Fibroblast of skin of left biceps (primary cell): ENCODE results near the gene VPS37B.

Source experiments
- DNase-seq, 2 experiments: peaks; one replicate each; pipeline ENCODE4 v3.0.0-alpha.2; 2013; ENCODE audit warnings: low read depth in 2 of 2

Gene VPS37B

GRCh38 chr12:122852336-122853275 is 43.3 kb downstream of the VPS37B start:
- no peak for DNase-seq

DNA sequence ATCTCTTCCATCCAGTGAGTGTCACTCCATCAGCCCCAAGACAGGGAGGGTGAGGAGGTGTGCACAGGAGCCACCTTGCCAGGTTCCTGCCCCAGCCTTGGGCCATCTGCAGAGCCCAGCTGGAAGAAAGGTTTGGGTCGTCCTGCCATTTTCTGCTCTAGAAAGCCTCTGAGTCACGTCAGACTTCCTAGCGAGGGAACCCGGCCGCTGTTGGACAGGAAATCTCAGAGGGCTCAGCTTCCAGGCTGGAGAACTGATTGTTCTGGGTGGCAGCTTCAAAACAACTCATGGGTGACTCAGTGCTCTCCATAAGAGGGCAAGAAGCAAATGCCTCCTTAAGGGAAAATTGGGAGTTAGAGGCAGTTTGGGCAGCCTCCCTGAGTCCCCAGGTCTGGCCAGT is 44.1 kb downstream of the VPS37B start:
- DNase-seq: no peak

DNA sequence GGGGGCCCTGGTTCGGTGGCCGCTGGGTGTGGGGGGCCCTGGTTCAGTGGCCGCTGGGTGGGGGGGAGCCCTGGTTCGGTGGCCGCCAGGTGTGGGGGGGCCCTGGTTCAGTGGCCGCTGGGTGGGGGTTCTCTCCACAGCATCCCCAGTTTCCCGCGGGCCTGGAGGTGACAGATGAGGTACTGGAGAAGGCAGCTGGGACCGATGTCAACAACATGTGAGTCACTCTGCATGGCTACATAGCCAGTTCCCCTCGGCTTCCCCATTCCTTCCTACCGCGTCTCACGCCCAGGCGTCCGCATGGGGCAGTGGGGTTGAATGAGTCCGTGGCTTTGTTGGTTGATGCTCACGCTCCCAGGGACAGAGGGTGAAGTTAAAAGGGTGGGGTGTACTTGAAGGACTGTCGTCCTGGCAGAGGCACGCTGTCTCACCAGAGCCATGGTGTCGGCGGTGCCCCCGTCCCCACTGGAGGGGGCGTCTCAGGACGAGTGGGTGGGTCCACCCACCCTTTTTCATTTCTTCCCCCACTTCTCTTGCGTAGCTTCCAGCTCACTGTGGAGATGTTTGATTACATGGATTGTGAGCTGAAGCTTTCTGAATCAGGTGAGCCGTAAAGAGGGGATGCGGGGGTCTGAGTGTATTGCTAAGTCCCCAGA is 45.1 kb downstream of the VPS37B start:
- DNase-seq: no peak

GRCh38 chr12:122850048-122850445 is 45.9 kb downstream of the VPS37B start:
- no peak for DNase-seq

DNA sequence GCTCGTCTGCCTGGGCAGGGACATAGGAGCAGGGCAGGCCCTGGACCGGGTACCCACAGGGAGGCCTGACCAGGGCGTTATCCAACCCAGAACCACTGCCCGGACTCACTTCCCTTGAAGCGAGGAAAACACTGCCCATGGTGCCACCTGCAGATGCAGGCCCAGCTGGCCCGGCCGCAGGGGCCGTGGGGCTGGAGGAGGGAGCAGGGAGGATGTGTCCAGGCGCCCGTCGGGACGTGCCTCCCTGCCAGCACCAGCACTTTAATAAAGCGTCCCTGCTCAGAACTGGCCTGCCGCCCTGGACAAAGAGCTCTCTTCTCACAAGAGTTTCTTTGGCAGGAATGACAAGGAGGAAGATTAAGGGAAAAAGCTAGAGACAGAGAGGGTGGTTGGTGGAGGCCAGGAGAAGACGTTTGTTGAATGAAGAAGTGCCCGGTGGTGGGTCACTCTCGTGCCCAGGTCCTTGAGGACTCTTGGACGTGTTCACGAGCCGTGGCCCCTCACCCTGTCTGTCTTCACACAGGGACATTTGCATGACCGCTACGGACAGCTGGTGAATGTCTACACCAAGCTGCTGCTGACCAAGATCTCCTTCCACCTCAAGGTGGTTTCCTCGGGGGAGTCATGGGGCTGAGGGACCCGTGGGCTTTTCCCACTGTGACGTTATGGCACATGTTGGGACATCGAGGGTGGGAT is 46.4 kb downstream of the VPS37B start:
- no peak for DNase-seq

DNA sequence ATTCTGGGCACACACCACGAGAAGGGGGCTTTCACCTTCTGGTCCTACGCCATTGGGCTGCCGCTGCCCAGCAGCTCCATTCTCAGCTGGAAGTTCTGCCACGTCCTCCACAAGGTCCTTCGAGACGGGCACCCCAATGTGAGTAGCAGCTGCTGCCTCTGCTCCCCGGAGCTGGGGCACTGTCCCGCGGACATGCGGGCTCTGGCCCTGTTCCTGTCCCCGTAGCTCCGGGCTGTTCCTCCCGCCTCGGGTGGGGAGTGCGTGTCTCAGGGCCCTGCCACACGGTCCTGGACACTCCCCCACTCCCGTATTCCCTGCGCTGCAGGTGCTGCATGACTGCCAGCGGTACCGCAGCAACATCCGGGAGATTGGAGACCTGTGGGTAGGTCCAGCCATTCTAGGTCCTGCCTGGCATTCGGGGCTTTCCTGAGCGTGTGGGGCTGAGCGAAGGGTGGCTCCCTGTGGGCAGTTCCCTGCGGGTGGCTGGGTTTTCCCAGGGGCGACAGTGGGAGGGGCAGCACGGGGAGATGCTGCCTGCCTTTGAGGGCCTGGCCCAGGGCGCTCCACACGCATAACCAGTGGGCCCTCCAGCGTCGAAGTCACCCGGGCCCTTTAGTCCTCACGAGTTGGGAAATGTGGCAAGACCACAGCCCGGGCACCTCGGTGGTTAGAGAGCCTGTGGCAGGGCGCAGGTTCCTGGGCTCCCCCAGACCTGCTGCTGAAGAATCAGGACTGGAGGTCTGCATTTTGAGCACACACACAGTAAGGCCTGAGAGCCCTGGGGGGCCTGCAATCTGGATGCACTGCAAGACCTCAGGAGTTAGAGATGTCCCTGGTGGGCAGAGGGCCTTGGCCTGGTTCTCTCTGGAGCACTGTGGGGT is 47.2 kb downstream of the VPS37B start:
- DNase-seq: no peak

DNA sequence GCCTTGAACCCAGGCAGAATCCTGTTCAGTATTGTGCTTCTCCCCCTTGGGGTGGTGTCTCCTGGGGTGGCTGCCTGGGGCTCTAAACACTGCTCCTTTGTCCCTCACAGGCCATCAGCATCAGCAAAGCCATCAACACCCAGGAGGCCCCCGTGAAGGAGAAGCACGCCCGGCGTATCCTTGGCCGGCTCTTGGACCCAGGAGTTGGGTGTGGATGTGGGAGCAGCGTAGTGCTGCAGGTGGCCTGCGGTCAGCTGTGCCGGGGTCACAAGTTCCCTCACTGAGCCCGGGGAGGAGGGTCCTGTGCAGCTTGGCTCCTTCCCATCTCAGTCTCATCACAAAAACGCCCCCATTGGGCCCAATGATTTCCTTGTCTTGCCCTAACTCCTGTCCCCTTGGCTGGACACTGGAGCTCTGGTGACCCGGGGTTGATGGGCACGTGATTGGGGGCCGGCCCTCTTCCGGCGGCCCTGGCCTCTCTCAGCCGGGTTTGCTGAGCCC is 48.0 kb downstream of the VPS37B start:
- DNase-seq: no peak

GRCh38 chr12:122847516-122847836 is 48.4 kb downstream of the VPS37B start:
- no peak for DNase-seq

GRCh38 chr12:122846622-122847515 is 49.1 kb downstream of the VPS37B start:
- DNase-seq: no peak

GRCh38 chr12:122845865-122846621 is 49.9 kb downstream of the VPS37B start:
- DNase-seq: no peak

DNA sequence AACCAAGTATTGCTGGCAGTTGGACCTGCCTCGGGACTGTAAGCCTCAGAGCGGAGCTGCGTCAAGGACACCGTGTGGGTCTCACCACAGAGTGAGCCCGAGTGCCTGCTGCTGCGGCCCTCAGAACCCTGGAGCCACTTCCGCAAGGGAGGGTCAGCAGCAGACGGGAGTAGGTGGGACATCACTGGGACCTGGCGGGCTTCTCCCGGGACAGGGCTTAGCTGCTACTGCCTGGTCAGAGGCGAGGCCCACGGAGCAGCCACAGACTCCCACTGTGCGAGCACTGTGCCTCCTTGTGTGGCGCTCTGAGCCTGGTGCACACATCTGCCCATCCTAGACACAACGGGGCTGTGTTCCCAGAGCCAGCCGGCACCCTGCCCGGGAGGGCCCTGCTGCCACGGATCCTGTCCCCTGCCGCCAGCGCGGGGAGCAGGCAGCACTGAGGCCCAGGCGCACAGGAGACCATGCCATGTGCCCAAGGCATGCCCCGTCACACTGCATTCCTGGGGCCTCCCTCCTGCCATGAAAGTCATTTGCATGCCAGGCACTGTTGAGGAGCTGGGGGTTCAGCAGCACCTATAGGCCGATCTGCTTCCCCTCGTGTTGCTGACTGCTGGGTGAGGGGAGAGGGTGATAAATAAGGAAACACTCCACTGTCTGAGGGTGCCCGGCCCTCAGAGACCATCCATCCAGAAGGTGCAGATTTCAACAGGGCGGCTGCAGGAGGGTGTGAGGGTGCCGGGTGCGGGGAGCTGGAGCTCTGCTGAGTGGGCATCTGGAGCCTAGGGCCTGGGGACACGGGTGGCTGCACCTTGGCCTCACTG is 50.7 kb downstream of the VPS37B start:
- DNase-seq: no peak

DNA sequence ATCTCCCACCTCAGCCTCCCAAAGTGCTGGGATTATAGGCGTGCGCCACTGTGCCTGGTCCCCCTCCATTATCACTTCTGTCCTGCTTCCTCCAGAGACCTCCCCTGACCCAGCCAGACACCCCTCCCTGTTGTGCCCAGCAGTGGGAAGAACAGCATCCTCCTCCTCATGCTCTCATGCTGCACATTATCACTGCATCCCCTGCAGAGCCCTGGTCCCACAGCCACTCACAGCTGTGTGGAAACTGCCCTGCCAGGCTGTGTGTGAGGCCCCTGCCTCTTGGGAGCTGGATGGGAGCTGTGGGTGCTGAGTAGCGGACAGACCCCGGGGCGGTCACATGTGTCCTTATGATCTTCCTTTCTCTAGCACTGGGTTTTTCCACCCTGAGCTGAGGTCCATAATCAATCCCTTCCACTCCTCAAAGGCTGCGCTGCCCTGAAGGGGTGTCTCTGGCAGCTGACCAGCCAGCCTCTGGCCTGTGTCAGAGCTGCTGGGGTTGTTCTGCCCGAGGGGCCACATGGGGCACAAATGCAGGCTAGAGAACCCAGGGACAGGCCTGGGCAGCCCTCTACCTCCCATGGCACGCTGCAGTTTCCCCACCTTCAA is 51.5 kb downstream of the VPS37B start:
- no peak for DNase-seq

GRCh38 chr12:122843455-122843854 is 52.5 kb downstream of the VPS37B start:
- no peak for DNase-seq

GRCh38 chr12:122842505-122843405 is 53.2 kb downstream of the VPS37B start:
- no peak for DNase-seq

- no peak for DNase-seq
Measured at GRCh38 chr12:122841544-122842321, 54.2 kb downstream of the VPS37B start.
